Neuronal stem cell (in vitro differentiated cells): Measurements from ENCODE around the gene ZNRF1.
"Not testable (repeated sequence)": the region's sequence is repeated elsewhere in the genome, so short reads cannot be mapped to it uniquely, and the experiment has no call there.

Experiments
- DNase-seq: peaks from one replicate; pipeline ENCODE4 v3.0.0-alpha.2; 2013; ENCODE audit warnings: low spot score
- H2AFZ ChIP-seq: one replicate; pipeline ENCODE4 v1.6.1; 2013; ENCODE audit warnings: mild to moderate bottlenecking, low read length, inconsistent platforms
- H2AK5ac ChIP-seq: 2 replicates; pipeline ENCODE4 v1.6.1; 2013; ENCODE audit warnings: low read depth, mild to moderate bottlenecking, inconsistent platforms, low read length, moderate library complexity, mixed read lengths
- H2BK120ac ChIP-seq: 2 replicates; pipeline ENCODE4 v1.6.1; 2013; ENCODE audit warnings: low read depth, mild to moderate bottlenecking, inconsistent platforms, low read length, moderate library complexity, mixed read lengths
- H2BK12ac ChIP-seq: one replicate; pipeline ENCODE4 v1.6.1; 2013; ENCODE audit warnings: low read length, inconsistent platforms
- H2BK15ac ChIP-seq: 2 replicates; pipeline ENCODE4 v1.6.1; 2013; ENCODE audit warnings: mild to moderate bottlenecking, low read length, inconsistent platforms, mixed read lengths
- H2BK5ac ChIP-seq: one replicate; pipeline ENCODE4 v1.6.1; 2013; ENCODE audit warnings: inconsistent platforms, mild to moderate bottlenecking, low read length, moderate library complexity
- H3K14ac ChIP-seq: one replicate; pipeline ENCODE4 v1.6.1; 2013; ENCODE audit warnings: low read length, inconsistent platforms
- H3K18ac ChIP-seq: 2 replicates; pipeline ENCODE4 v1.6.1; 2013; ENCODE audit warnings: low read length, inconsistent platforms
- H3K23ac ChIP-seq: 2 replicates; pipeline ENCODE4 v1.6.1; 2013; ENCODE audit warnings: low read depth, mild to moderate bottlenecking, mixed read lengths, low read length, inconsistent platforms; ENCODE audit not compliant: poor library complexity
- H3K27ac ChIP-seq: replicated peaks from 3 replicates; pipeline ENCODE4 v1.5.1; 2013; ENCODE audit warnings: low read length, inconsistent platforms
- H3K27me3 ChIP-seq, 3 experiments: 2 replicates each; pipeline ENCODE4 v1.6.1; 2013; ENCODE audit warnings: low read length in 3 of 3, mild to moderate bottlenecking in 2 of 3, inconsistent platforms in 1 of 3, low read depth in 1 of 3, mixed read lengths in 1 of 3, moderate library complexity in 1 of 3; ENCODE audit not compliant: control insufficient read depth in 3 of 3, insufficient read depth in 3 of 3
- H3K36me3 ChIP-seq, 2 donors: replicated peaks in 1 of 2; 2 replicates each; pipeline ENCODE4 v1.6.1; 2013; ENCODE audit warnings: low read length in 2 of 2; ENCODE audit not compliant: control insufficient read depth in 2 of 2, insufficient read depth in 2 of 2
- H3K4ac ChIP-seq: 2 replicates; pipeline ENCODE4 v1.6.1; 2013; ENCODE audit warnings: inconsistent platforms, mild to moderate bottlenecking, low read length, moderate library complexity
- H3K4me1 ChIP-seq, 2 donors: 1 replicate in 1 of 2; 2 replicates in 1 of 2; pipeline ENCODE4 v1.6.1; 2013; ENCODE audit warnings: low read length in 2 of 2, low read depth in 1 of 2; ENCODE audit not compliant: control insufficient read depth in 2 of 2, insufficient read depth in 1 of 2
- H3K4me2 ChIP-seq: one replicate; pipeline ENCODE4 v1.6.1; 2013; ENCODE audit warnings: mild to moderate bottlenecking, low read length, inconsistent platforms; ENCODE audit not compliant: insufficient read depth, poor library complexity, severe bottlenecking
- H3K4me3 ChIP-seq, 2 donors: 2 replicates each; pipeline ENCODE4 v1.5.1; 2013; ENCODE audit warnings: low read length in 2 of 2, mild to moderate bottlenecking in 2 of 2, inconsistent platforms in 1 of 2, moderate library complexity in 1 of 2
- H3K79me1 ChIP-seq: one replicate; pipeline ENCODE4 v1.6.1; 2013; ENCODE audit warnings: low read depth, mild to moderate bottlenecking, inconsistent platforms, low read length, moderate library complexity
- H3K9ac ChIP-seq: one replicate; pipeline ENCODE4 v1.6.1; 2013; ENCODE audit warnings: mild to moderate bottlenecking, low read depth, low read length, inconsistent platforms; ENCODE audit not compliant: poor library complexity
- H3K9me3 ChIP-seq, 2 donors: replicated peaks in 1 of 2; 2 replicates each; pipeline versions ENCODE3 to v1.6.1; 2013; ENCODE audit warnings: low read length in 2 of 2, mild to moderate bottlenecking in 2 of 2, inconsistent platforms in 1 of 2, low read depth in 1 of 2, mixed read lengths in 1 of 2, moderate library complexity in 1 of 2; ENCODE audit not compliant: control insufficient read depth in 2 of 2, insufficient read depth in 1 of 2
- H4K8ac ChIP-seq: one replicate; pipeline ENCODE4 v1.6.1; 2013; ENCODE audit warnings: low read depth, mild to moderate bottlenecking, inconsistent platforms, low read length, moderate library complexity
- H4K91ac ChIP-seq: one replicate; pipeline ENCODE4 v1.6.1; 2013; ENCODE audit warnings: low read length, low read depth, mild to moderate bottlenecking, inconsistent platforms; ENCODE audit not compliant: poor library complexity
- WGBS, 2 donors: extraction: QIAGEN DNeasy Blood & Tissue Kit; methylation state at CpG; one replicate each; pipeline ENCODE4 v1.1.7; 2013; ENCODE audit warnings: missing lambda C conversion rate in 2 of 2, mixed read lengths in 1 of 2; ENCODE audit not compliant: insufficient read length in 2 of 2, insufficient replicate concordance in 1 of 2; ENCODE audit errors: extremely low coverage in 2 of 2; 5-methylcytosine and 5-hydroxymethylcytosine counted together

The ZNRF1 gene

DNA sequence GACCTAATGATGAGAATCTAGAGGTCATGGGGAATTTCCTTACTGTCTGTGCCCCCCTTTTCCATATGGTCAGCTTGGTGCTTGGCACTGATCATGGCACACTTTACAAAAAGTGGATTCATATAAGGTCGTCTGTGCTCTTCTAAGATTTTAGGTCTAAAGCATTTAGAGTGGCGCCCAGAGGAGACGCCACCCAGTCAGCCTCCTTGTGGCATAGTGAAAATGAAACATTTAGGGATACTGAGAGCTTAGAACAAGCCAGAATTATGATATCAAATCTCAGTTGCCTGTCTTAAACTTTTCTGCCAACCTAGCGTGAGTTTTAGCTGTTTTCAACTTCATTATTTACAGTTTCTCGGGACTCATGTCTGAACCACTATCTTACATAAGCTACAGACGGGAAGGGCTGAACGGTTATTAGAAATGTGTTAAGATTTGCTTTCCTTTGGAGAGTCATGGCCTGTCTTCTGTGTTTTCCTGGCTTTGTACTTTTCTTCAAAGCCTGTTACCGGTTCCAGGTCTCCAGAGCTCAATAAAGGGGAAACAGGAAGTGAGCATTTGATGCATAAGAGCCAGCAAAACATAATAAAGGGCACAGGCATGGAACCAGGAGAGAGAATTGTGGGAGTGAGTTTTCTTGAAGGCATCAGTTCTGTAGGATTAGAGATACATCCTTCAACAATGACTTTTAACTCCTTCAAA is 13.7 kb downstream of the ZNRF1 start:
- Histone ChIP-seq H3K27ac (no peak overlapping the region), H3K4me3 (no peak overlapping the region), H4K8ac (no peak overlapping the region), H3K9ac (no peak overlapping the region), H2BK12ac (no peak overlapping the region), H3K9me3 (peaks cover 0 to 14% of the 10 kb centered on the region in 2 donors), H3K4me1 (no peaks in the 10 kb centered on the region), H4K91ac (no peak overlapping the region), H3K18ac (no peak overlapping the region), H3K4me2 (no peak overlapping the region), H2BK120ac (no peak overlapping the region), H3K79me1 (no peaks in the 10 kb centered on the region), H2BK15ac (no peak overlapping the region), H3K23ac (no peak overlapping the region), H2AK5ac (no peak overlapping the region), H3K36me3 (peaks cover 0 to 8% of the 10 kb centered on the region in 2 donors), H3K27me3 (no peaks in the 10 kb centered on the region), H3K4ac (no peak overlapping the region), H2BK5ac (no peak overlapping the region), H2AFZ (no peak overlapping the region), H3K14ac (no peak overlapping the region)
- no CpG with 5 or more reads among the region's 8 CpGs for WGBS, 2 donors
- no peak for DNase-seq

DNA sequence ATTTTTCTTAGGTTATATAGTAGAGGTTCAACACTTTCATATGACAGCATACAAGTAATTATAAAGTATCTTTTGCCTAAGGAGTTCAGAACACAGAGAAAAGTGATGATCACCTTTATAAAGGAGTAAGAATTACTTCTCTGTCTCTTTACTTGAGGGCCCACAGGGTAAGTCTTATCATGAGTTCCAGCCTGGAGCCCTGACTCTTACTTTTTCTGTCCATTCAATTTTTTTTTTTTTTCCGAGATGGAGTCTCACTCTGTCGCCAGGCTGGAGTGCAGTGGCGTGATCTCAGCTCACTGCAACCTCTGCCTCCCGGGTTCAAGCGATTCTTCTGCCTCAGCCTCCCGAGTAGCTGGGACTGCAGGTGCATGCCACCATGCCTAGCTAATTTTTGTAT is 14.3 kb downstream of the ZNRF1 start:
- H2BK120ac ChIP-seq, H3K9me3 ChIP-seq, H4K91ac ChIP-seq, H3K18ac ChIP-seq, H3K27me3 ChIP-seq, H3K27ac ChIP-seq, H2BK12ac ChIP-seq, DNase-seq, H3K23ac ChIP-seq, H2BK15ac ChIP-seq, H2AK5ac ChIP-seq, H3K79me1 ChIP-seq, H3K36me3 ChIP-seq, H4K8ac ChIP-seq, H3K4me3 ChIP-seq, H2BK5ac ChIP-seq, H3K4me1 ChIP-seq, H3K14ac ChIP-seq, H3K4me2 ChIP-seq, H3K9ac ChIP-seq, H3K4ac ChIP-seq, H2AFZ ChIP-seq: not testable (repeated sequence)
- no CpG with 5 or more reads among the region's 6 CpGs for WGBS, 2 donors

DNA sequence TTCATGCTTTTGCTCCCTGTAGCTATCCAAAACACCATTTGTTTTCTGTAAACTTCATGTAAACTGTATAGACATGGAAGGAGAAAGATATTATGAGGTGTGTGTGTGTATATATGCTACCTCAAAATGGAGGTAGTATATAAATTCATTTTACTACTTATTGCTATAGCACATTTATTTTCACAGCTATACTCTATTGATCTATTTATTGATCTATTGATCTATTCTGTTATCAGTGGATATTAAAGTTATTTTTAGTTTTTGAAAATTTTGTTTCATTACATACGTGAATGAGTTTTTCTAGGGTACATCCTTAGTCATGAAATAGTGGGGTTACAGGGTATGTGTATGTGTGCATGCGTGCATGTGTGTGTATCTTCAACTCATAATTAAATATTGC is 15.5 kb downstream of the ZNRF1 start:
- no peaks in the 10 kb centered on the region for H3K4me1 ChIP-seq
- H3K9ac ChIP-seq, result no peak overlapping the region
- no peak overlapping the region for H4K8ac ChIP-seq
- H3K79me1 ChIP-seq, result no peaks in the 10 kb centered on the region
- no peaks in the 10 kb centered on the region for H3K36me3 ChIP-seq
- peaks cover 0 to 6% of the 10 kb centered on the region in 2 donors for H3K9me3 ChIP-seq
- no peak overlapping the region for H3K4me3 ChIP-seq
- H3K14ac ChIP-seq, result no peak overlapping the region
- H2BK5ac ChIP-seq, result no peak overlapping the region
- no peak overlapping the region for H3K23ac ChIP-seq
- H4K91ac ChIP-seq, result no peak overlapping the region
- H2AFZ ChIP-seq, result no peak overlapping the region
- no peak overlapping the region for H3K4ac ChIP-seq
- H3K4me2 ChIP-seq, result no peak overlapping the region
- H2BK120ac ChIP-seq, result no peak overlapping the region
- H3K27ac ChIP-seq, result no peak overlapping the region
- no peaks in the 10 kb centered on the region for H3K27me3 ChIP-seq
- WGBS, 2 donors, result no CpG with 5 or more reads among the region's 2 CpGs
- no peak overlapping the region for H2BK15ac ChIP-seq
- no peak overlapping the region for H3K18ac ChIP-seq
- no peak overlapping the region for H2AK5ac ChIP-seq
- no peak for DNase-seq
- no peak overlapping the region for H2BK12ac ChIP-seq

DNA sequence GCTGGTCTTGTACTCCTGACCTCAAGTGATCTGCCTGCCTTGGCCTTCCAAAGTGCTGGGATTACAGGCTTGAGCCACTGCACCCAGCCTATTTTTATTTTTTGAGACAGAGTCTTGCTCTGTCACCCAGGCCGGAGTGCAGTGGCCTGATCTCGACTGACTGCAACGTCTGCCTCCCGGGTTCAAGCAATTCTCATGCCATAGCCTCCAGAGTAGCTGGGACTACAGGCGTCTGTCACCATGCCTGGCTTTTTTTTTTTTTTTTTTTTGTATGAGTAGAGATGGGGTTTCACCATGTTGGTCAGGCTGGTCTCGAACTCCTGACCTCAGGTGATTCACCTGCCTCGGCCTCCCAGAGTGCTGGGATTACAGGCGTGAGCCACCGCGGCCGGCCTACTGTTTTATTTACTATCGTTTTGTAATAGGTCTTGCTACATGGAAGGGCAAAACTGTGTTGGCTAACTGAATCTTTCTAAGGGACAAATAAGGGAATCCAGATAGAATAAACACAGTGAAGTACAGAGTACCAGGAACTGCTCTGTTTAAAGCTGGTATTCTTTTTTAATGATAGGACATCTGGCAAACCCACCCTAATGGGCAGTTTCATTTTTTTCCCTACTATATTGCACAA is 17.7 kb downstream of the ZNRF1 start:
- H3K14ac ChIP-seq, H3K27me3 ChIP-seq, H2BK15ac ChIP-seq, H2BK120ac ChIP-seq, H4K8ac ChIP-seq, H3K4me3 ChIP-seq, H3K79me1 ChIP-seq, H3K18ac ChIP-seq, H4K91ac ChIP-seq, H2BK5ac ChIP-seq, H2AK5ac ChIP-seq, H3K36me3 ChIP-seq, DNase-seq, H3K9ac ChIP-seq, H2AFZ ChIP-seq, H3K4me1 ChIP-seq, H3K23ac ChIP-seq, H3K4me2 ChIP-seq, H3K4ac ChIP-seq, H2BK12ac ChIP-seq, H3K27ac ChIP-seq: not testable (repeated sequence)
- peaks cover 2 to 23% of the 10 kb centered on the region in 2 donors for H3K9me3 ChIP-seq
- no CpG with 5 or more reads among the region's 12 CpGs for WGBS, 2 donors
